HG02981 (cell line): ENCODE measurements around the gene TBC1D22B.

Source experiments
- ATAC-seq: cut with Tn5 transposase; IDR thresholded peaks from one replicate; pipeline ENCODE4 v1.9.1; 2021; ENCODE audit warnings: mild to moderate bottlenecking, moderate library complexity; ENCODE audit not compliant: unreplicated experiment

TBC1D22B gene, protein sequence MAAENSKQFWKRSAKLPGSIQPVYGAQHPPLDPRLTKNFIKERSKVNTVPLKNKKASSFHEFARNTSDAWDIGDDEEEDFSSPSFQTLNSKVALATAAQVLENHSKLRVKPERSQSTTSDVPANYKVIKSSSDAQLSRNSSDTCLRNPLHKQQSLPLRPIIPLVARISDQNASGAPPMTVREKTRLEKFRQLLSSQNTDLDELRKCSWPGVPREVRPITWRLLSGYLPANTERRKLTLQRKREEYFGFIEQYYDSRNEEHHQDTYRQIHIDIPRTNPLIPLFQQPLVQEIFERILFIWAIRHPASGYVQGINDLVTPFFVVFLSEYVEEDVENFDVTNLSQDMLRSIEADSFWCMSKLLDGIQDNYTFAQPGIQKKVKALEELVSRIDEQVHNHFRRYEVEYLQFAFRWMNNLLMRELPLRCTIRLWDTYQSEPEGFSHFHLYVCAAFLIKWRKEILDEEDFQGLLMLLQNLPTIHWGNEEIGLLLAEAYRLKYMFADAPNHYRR

DNA sequence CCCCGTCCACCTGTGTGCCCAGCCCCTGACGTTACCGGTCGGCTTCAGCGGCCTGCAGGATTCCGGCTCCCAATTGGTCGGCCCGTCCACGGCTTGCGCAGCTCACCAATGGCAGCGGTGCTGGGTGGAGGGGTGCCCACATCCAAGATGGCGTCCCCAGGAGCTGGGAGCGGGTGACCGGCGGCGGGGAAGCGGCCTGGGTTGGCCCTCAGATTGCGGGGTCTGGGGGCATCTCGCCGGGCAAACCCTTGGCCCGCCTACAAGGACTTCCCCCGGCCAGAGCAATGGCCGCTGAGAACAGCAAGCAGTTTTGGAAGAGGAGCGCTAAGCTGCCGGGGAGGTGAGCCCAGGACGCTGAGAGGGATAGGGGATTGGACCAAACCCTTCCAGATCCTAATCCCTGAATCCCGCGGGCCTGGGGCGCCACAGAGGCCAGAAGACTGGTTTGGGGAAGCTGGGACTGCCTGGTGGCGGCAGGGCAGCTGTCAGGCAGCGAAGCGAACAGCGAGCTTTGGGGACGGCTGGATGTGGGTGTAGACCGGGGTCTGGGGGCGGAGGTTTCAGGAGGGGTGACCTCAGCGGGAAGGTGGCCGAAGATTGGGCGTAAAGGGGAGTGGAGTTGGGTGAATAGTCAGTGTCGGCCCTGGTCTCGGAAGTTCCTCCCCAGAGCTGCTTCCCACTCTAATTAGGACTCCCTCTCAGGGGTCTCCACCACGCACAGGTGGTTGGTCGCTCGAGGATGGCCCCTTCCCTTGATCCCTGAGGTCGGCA is at the start of gene TBC1D22B, which contains the start of gene TMEM217:
Gene TBC1D22B, plus strand, starts transcription at position 139 of the 771 bp plus-strand sequence. Its CDS starts 146 bp downstream, at position 285.
Gene TMEM217, minus strand, starts transcription at position 511 of the 771 bp plus-strand sequence. CDS start 39,114 bp downstream, outside the sequence.
- peak; percentile 95 for ATAC-seq

DNA sequence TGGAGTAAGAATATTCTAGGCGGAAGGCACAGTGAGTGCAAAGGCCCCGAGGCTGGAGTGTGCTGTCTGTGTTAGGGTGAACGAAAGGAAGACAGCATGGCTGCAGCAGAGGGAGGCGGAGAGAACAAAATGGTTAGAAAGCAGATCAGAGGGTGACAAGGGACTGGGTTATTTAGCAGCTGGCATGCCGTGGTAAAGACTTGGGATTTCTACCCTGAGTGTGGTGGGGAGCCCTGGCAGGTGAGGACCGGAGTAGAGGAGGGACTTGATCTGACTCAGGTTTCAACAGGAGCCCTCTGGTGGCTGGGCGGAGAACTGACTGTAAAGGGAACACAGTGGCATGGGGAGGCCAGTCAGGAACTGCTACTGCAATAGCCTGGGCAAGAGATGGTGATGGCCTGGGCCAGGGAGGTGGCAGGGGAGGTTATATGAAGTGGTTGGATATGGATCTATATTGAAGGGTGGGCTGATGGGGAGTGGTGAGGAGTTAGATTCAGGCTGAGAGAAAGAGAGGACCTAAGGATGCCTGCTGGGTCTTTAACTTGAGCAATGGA is 49.6 kb upstream of the TBC1D22B start:
- ATAC-seq: no peak

DNA sequence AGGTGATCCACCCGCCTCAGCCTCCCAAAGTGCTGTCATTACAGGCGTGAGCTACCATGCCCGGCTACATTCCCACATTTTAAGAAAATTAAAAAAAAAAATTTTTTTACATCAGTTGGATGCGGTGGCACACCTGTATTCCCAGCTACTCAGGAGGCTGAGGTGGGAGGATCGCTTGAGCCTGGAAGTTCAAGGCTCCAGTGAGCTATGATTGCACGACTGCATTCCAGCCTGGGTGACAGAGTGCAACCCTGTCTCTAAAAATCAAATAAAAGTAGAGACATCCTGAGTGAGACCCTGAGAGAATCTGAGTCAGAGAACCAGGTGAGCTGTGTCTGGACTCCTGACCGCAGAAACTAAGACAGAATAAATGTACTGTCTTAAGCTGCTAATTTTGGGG is 48.8 kb upstream of the TBC1D22B start:
- ATAC-seq: no peak

DNA sequence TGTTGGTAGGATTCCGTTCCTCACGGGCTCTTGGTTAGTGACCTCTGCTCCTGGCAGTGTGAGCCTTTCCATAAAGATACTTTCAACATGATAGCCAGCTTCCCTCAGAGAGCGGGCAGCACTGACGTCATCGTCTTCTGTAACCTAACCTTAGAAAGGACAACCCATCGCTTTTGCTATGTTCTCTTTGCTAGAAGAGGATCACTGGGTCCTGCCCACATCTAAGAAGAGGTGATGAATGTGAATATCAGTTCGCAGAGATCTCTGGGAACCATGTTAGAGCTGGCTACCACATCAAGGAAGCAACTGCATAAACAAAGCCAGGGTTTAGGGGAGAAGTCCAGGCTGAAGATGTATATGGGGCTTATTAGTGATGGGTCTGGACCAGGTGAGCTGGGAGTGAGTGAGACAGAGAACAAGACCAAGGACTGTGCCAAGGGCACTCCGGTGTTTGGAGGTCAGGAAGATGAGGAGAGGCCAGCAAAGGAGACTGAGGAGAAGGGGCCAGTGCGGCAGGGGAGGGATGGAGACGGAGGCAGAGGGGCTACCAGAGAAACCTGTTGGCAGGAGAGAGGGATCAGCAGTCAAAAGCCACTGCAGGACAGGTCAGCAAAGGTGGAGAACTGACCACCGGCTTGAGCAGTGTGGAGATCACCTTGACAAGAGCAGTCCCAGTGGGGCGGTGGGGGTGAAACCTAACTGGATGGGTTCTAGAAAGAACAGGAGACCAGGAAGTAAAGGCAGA is 47.9 kb upstream of the TBC1D22B start:
- ATAC-seq: no peak

DNA sequence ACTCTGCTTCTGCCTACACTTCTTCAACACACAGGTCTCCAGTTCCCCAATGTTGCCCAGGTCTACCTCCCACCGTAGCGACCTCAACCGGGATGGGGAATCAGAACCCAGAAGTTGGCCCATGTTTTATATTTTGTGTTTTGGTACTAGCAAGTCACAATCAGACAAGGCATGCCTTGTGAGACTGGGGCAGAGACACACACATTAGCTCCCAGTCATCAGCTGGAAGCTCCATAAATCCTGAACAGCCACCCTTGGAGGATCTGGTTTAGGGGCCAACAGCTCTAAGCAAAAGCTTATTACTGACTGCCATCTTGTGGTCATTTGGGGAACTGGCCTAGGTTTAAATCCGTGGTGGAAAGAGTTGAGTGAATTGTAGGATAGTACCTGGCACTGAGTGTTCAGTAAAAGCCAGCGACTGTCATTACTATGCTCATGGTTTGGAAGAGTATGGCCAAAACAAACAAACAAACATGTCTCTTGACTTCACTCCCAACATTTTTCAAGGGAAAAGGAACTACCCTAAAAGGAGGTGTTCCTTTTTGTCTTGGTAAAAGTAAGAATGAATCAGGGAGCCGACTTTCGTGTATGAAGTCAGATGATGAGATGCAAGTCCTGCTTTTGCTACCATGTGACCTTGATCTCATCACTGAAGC is 47.1 kb upstream of the TBC1D22B start:
- ATAC-seq: no peak

DNA sequence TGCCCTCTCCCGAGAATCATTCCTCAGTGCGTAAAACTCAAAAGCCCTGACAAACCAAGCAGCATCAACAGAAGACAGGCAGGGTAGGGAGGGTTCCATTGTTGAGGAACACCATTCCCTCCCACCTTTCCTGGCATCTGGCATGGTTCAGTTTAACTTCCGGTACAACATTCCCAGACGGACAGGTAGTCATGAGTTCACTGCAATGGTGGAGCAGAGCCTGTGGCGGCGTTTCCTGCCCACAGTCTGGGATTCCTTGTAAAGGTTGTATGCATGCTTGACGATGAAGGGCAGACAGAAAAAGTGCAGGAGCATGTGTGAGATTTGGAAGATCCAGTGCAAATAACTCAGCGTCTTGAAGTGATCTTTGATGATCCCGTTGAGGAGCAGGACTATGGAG is 45.3 kb upstream of the TBC1D22B start:
- ATAC-seq: no peak

DNA sequence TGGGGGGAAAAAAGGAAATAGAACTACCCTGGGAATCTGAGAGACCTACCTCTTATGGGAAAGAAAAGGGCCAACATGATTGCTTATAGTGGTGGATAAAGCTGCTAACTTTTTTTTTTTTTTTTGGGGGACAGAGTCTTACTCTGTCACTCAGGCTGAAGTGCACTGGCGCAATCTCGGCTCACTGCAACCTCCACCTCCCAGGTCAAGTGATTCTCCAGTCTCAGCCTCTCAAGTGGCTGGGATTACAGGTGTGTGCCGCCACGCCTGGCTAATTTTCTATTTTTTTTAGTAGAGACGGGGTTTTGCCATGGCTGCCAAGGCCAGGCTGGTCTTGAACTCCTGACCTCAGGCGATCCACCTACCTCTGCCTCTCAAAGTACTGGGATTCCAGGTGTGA is 39.5 kb upstream of the TBC1D22B start:
- no peak for ATAC-seq

DNA sequence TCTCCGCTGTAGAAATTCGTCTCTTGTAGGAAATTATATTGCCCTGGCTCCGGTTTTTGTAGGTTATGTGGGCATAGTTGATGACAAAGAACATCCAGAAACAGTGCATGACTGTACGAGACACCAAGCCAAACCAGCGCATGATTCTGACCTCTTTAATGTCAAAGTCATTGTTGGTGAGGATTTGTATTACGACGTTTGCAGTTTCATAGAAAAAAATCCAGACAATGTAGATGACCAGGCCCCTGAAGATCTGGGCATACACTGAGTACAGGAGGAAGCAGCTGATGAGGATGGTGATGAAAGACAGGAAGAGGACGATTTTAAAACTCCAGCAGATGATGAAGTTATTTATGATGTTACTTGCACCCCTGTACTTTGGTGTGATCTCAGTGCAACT is 39.1 kb upstream of the TBC1D22B start:
- no peak for ATAC-seq

DNA sequence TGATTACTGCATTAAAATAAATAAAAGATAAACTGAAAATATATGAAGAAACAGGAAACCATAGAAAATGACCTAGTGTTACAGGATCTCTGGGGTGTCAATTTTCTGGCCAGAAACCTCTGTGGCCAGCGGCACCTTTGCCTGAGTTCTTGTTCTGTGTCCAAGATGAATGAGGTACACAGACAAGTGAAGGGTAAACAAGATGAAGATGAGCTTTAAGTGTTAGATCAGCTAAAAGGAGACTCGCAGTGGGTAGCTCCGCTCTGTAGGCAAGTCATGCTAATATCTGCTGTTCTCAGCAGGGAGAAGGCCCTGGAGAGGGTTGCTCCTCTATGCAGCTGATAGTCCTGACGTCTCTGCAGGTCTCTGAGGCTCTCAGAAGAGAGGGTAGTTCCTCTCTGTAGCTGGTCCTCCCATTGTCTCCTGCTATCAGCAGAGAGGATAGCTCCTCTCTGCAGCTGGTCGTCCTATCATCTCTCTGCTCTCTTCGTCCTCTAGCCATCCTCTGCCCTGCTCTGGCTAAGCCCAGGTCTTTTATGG is 35.9 kb upstream of the TBC1D22B start:
- no peak for ATAC-seq

DNA sequence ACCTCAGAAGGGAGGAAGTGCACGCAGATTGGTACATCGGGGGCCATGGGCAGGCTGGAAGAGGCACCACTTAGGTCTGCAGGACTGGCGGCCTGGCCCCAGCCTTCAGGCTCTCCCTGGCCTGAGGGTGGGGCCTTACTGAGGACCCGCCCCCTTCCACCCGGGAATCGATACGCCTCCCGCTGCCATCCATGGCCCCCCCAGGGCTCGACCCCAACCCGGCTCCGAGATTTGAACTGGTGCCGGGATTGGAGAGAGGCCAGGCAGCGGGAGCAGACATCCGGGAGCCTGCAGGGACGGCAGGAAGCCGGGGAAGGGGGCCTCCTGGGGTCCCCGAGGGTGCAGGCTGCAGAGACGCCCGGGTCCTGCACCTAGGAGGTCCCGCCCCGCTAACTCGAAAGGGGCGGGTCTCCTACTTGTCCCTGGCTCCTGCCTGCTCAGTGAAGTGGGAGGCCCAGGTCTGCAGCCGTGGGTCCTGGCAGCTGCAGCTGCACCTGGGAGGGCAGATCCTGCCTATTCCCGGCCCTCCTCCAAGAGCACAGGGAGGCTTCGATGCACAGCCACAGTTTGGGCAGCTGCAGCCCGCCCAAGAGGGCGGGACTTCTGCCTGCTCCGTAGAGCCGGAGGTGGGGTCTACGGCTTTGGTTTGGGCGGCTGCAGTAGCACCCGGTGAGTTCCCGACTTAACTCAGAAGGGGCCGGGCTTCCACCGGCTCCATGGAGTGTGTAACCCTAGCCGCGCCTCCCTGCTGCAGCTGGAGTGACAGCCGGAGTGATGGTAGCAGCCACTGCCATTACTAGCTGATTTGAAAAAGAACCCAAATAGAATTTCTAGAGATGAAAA is 35.2 kb upstream of the TBC1D22B start:
- ATAC-seq: peak; percentile 78

DNA sequence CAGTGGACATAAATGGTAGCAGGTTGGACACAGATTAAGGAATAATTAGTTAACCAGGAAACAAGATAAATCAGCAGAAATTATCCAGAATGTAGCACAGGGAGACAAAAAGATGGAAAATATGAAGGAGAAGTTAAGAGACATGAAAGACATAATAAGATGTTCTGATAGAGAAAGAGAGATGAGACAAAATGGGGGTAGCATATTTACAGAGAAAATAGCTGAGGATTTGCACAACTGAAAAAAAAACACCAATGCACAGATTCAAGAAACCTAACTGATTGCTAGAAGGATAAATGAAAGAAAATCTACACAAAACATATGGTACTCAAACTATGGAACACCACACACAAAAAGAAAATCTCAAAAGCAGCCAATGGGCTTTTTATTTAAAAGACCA is 34.6 kb upstream of the TBC1D22B start:
- no peak for ATAC-seq

DNA sequence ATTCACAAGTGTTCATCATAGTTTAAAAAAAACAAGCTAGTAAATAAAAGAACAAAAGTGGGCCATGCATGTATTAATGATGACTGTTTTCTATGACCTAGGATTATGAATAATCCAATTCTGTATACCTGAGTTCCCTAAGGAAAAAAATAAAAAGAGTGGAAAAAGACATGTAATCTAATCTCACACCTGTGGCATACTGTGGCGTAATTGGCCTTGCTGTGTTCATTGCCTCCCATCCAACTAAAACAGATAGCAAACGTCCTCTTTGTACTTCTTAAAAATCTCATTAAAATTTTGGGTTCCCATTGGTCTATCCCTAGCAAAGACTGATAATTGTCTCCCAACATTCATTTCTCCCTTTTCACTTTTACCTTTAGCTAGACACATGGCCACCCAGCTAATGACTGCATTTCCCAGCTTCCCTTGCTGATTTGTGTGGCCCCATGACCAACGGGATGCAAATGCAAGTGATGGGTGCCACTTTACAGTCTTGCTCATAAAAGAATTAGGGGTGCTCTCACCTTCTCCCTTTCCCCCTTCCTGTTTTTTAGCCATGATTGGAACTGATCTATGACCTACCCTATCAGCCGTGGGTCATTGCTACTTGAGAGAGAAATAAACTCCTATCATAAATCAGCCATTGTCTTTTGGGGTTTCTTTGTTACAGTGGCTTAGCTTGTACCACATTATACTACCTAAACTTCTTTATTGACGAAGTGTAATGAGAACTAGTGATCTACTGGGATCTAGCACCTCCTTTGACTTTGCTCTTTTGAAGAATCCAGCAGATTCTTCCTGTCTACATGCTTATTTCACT is 32.0 kb upstream of the TBC1D22B start:
- ATAC-seq: no peak

DNA sequence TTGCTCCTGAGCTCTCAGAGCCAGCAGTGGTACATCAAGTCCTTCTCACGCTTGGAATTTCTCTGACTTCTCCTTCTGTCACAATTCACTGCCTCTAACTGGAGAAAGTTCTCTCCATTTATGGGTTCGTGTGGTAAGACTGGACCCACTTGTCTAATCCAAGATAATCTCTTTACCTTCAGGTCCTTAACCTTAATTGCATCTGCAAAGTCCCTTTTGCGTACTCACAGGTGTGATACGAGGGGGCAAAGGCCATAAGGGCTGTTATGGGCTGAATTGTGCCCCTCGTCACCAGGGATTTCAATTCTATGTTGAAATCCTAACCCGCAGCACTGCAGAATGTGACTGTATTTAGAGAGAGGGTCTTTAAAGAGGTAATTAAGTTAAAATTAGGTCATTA is 27.5 kb upstream of the TBC1D22B start:
- ATAC-seq: no peak

DNA sequence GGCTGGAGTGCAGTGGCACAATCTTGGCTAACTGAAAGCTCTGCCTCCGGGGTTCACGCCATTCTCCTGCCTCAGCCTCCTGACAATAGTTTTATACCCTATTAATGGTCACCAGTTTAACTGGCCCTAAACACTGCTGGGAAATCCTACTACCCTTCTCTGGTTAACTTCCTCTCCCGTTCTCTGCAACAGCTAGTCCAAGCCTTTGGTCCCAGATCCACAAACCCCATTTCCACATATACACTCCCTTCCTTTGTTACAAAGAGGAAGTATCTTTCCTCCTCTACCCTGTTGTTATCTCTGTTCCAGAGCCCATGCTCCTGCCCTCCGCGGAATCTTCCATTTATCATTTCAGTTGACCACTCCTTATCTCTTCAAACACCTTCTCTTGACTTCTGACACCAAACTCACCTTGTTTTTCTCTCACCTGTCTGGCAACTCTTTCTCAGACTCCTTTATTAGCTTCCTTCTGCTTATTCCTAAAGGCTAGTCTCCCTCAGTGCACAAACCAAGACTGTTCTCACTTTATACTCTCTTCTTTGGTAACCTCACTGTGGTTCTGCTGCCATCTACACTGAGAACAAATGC is 25.0 kb upstream of the TBC1D22B start:
- no peak for ATAC-seq

DNA sequence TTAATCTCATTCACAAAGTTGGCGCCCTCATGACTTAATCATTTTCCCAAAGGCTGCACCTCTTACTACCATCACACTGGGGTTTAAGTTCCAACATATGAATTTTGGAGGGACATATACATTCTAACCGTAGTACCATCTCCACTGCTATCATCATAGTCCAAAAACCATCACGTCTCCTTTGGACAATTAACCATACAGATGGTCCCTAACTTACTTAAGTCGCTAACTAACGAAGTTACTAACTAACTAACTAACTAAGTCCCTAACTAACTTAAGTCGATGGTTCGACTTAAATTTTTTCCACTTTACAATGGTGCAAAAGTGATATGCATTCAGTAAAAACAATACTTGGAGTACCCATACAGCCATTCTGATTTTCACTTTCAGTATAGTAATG is 24.0 kb upstream of the TBC1D22B start:
- no peak for ATAC-seq

DNA sequence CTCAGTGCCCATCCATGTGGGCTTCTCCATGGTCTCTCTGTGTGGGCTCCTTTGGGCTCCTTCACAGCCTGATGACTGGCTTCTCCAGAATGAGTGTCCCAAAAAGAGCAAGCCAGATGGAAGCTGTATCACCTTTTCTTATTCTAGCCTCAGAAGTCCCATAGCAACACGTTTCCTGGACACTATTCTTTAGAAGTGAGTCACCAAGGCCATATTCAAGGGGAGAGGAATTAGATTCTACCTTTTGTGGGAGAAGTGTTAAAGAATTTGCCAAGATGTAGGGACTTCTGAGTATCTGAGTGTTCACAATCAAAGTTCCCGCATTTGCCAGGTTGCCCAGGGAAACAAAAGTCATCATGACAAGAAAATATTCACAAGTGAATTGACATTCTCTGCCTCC is 20.7 kb upstream of the TBC1D22B start:
- ATAC-seq: no peak

DNA sequence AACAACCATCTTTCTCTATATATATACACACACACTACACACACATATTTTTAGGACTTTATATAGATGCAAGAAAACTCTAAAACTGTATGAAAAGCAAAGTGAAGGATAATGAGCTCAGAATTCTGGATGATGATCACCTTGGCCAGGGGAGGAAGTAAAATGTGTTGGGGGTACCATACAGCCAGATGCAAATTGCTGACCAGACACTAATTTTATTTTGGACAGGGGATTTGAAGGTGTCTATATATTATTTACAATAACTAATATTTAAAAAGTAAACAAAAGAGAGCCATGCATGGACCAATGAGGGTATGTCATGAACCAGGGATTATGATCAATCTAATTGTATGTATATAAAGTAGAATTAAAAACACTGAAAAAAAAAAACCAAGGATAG is 19.8 kb upstream of the TBC1D22B start:
- no peak for ATAC-seq

DNA sequence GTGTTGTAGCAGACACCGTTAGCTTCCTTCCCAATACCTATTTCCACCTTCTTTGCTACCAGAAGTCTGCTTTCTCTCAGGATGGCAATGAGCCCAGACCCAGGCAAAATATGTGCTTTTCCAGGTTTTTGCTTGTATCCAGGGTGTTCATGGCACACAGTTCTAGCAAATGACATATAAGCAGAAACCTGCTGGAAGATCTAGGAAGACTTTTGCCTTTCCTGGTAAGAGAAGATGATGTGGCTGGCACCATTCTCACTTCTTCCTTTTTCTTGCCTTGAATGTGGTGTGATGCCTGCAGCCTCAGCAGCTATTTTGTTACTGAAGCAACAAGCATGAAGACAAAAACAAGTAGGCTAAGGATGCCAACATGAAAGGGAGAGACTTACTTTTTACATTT is 19.2 kb upstream of the TBC1D22B start:
- no peak for ATAC-seq
